GM18511 (cell line): Measurements from ENCODE around the gene CARS2.
"Not testable (repeated sequence)": the region's sequence is repeated elsewhere in the genome, so short reads cannot be mapped to it uniquely, and the experiment has no call there.

ENCODE experiments used
- ATAC-seq: cut with Tn5 transposase; IDR thresholded peaks from one replicate; pipeline ENCODE4 v1.9.1; 2021; ENCODE audit warnings: mild to moderate bottlenecking, moderate library complexity; ENCODE audit not compliant: unreplicated experiment

CARS2 gene

GRCh38 chr13:110706570-110707372, 855 bp upstream of the CARS2 start:
- peak; percentile 1 for ATAC-seq

GRCh38 chr13:110705356-110705825, 525 bp downstream of the CARS2 start:
- ATAC-seq, result no peak

- no peak for ATAC-seq
Measured at GRCh38 chr13:110702591-110703526, 3.1 kb downstream of the CARS2 start.

- no peak for ATAC-seq
Measured at GRCh38 chr13:110702089-110702488, 3.8 kb downstream of the CARS2 start.

- not testable (repeated sequence) for ATAC-seq
Measured at GRCh38 chr13:110701061-110701460, 4.9 kb downstream of the CARS2 start.

- ATAC-seq, result no peak
Measured at GRCh38 chr13:110700641-110701040, 5.3 kb downstream of the CARS2 start.

GRCh38 chr13:110700186-110700585, 5.7 kb downstream of the CARS2 start:
- ATAC-seq, result no peak

GRCh38 chr13:110699148-110700145, 6.5 kb downstream of the CARS2 start:
- peak; percentile 14 for ATAC-seq

GRCh38 chr13:110698689-110699088, 7.2 kb downstream of the CARS2 start:
- peak; percentile 83 for ATAC-seq

- no peak for ATAC-seq
Measured at GRCh38 chr13:110697842-110698241, 8.1 kb downstream of the CARS2 start.

GRCh38 chr13:110696776-110697175, 9.1 kb downstream of the CARS2 start:
- no peak for ATAC-seq

- ATAC-seq, result not testable (repeated sequence)
Measured at GRCh38 chr13:110695774-110696173, 10.1 kb downstream of the CARS2 start.

GRCh38 chr13:110690516-110690915, 15.4 kb downstream of the CARS2 start:
- ATAC-seq, result no peak

GRCh38 chr13:110689711-110690110, 16.2 kb downstream of the CARS2 start:
- no peak for ATAC-seq

- ATAC-seq, result no peak
Measured at GRCh38 chr13:110689041-110689440, 16.9 kb downstream of the CARS2 start.

- ATAC-seq, result no peak
Measured at GRCh38 chr13:110687736-110688135, 18.2 kb downstream of the CARS2 start.

GRCh38 chr13:110685305-110686020, 20.5 kb downstream of the CARS2 start:
- no peak for ATAC-seq

GRCh38 chr13:110684388-110685056, 21.4 kb downstream of the CARS2 start:
- no peak for ATAC-seq

- no peak for ATAC-seq
Measured at GRCh38 chr13:110683921-110684320, 22.0 kb downstream of the CARS2 start.
